Activated naive CD8-positive, alpha-beta T cell (primary cell): ENCODE results near the gene MMP24.
A peak's percentile ranks its signal among the peaks of the same experiment; 100 is the strongest.

ENCODE experiments used
- H3K27ac Mint-ChIP-seq: one replicate; pipeline ENCODE4 v1.8.0; 2021; ENCODE audit warnings: mixed read lengths
- H3K27me3 Mint-ChIP-seq: one replicate; pipeline ENCODE4 v1.8.0; 2021; ENCODE audit warnings: mixed read lengths
- H3K36me3 Mint-ChIP-seq: one replicate; pipeline ENCODE4 v1.8.0; 2021; ENCODE audit warnings: mixed read lengths
- H3K4me1 Mint-ChIP-seq: one replicate; pipeline ENCODE4 v1.8.0; 2021; ENCODE audit warnings: low read depth, mixed read lengths
- H3K4me3 Mint-ChIP-seq: one replicate; pipeline ENCODE4 v1.8.0; 2021; ENCODE audit warnings: mild to moderate bottlenecking, mixed read lengths
- H3K9me3 Mint-ChIP-seq: one replicate; pipeline ENCODE4 v1.8.0; 2021; ENCODE audit warnings: low read depth, mixed read lengths

MMP24 gene

DNA sequence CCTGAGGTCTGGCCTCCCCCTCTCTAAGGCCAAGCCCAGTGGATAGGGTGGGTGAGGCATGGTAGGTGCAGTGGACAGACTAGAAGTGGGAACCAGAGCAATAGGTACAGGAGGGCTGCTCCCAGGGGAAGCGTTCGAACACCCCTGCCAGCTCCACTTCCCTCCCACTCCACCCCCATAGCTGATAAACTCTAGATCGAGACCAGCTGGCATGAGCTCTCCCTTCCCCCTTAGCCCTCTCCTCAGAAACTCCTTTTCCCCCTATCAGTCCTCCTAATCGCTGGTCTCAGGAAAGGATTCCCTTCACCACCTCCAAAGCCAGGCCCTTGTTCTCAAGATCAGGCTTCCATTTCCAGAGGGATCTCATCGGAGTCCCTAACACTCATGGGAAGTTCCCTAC is 71.8 kb downstream of the MMP24 start:
- H3K27me3 Mint-ChIP-seq: no peaks in the 10 kb centered on the region
- no peak overlapping the region for H3K27ac Mint-ChIP-seq
- H3K9me3 Mint-ChIP-seq: no peaks in the 10 kb centered on the region
- no peak overlapping the region for H3K4me3 Mint-ChIP-seq
- H3K4me1 Mint-ChIP-seq: no peaks in the 10 kb centered on the region
- H3K36me3 Mint-ChIP-seq: no peaks in the 10 kb centered on the region

GRCh38 chr20:35299780-35300179 is 73.3 kb downstream of the MMP24 start:
- Mint-ChIP-seq H3K27me3 (no peaks in the 10 kb centered on the region), H3K4me3 (no peak overlapping the region), H3K36me3 (no peaks in the 10 kb centered on the region), H3K9me3 (no peaks in the 10 kb centered on the region), H3K27ac (peak overlapping the region; percentile 29), H3K4me1 (peaks cover 12% of the 10 kb centered on the region)

DNA sequence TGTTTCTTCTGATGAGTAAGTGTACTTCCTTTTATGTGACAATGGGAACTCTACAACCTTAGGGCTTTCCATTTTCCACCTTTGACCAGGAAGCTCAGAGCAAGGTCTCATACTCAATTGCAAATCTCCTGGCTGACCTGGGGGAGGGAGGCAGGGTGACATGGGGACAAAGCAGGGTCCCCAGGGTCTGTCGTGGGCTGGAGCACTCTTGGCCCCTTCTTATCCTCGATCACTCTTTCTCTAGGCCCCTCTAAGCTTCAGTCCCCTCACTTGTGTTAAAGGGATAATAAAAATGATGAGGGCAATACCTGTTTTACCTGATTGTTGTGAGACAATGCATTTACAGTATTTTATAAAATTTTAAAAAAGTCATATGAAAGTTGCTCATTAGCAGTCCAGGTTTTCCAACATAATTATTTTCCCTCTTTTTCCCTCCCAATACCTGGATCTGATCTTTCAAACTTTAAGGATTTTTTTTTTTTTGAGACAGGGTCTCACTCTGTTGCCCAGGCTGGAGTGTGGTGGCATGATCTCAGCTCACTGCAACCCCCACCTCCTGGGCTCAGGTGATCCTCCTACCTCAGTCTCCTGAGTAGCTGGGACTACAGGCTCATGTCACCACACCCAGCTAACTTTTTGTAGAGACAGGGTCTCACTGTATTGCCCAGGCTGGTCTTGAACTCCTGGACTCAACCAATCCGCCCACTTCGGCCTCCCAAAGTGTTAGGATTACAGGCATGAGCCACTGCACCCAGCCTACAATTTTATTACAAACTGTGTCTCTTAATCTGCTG is 74.2 kb downstream of the MMP24 start:
- Mint-ChIP-seq H3K9me3 (no peaks in the 10 kb centered on the region), H3K36me3 (no peaks in the 10 kb centered on the region), H3K4me1 (peaks cover 17% of the 10 kb centered on the region), H3K27me3 (no peaks in the 10 kb centered on the region), H3K27ac (no peak overlapping the region), H3K4me3 (no peak overlapping the region)

DNA sequence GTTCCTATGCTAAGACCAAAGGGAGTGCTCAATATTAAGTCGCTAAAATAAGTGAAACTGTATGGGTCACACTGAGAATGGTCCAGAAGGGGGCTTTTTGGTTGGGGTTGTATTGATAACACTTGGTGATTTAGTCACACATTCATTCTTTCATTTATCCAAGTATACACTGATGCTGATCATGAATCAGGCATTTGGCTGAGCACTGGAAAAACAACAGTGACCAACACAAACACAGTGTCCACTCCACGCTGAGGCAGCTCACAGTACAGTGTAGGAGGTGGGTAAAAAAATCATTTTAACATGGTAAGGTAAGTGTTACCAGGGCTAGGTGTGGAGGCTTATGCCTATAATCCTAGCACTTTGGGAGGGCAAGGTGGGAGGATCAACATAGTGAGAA is 74.9 kb downstream of the MMP24 start:
- H3K36me3 Mint-ChIP-seq: peaks cover 2% of the 10 kb centered on the region
- no peak overlapping the region for H3K4me3 Mint-ChIP-seq
- peaks cover 25% of the 10 kb centered on the region for H3K4me1 Mint-ChIP-seq
- H3K27me3 Mint-ChIP-seq: no peaks in the 10 kb centered on the region
- no peaks in the 10 kb centered on the region for H3K9me3 Mint-ChIP-seq
- H3K27ac Mint-ChIP-seq: peak overlapping the region; percentile 29

DNA sequence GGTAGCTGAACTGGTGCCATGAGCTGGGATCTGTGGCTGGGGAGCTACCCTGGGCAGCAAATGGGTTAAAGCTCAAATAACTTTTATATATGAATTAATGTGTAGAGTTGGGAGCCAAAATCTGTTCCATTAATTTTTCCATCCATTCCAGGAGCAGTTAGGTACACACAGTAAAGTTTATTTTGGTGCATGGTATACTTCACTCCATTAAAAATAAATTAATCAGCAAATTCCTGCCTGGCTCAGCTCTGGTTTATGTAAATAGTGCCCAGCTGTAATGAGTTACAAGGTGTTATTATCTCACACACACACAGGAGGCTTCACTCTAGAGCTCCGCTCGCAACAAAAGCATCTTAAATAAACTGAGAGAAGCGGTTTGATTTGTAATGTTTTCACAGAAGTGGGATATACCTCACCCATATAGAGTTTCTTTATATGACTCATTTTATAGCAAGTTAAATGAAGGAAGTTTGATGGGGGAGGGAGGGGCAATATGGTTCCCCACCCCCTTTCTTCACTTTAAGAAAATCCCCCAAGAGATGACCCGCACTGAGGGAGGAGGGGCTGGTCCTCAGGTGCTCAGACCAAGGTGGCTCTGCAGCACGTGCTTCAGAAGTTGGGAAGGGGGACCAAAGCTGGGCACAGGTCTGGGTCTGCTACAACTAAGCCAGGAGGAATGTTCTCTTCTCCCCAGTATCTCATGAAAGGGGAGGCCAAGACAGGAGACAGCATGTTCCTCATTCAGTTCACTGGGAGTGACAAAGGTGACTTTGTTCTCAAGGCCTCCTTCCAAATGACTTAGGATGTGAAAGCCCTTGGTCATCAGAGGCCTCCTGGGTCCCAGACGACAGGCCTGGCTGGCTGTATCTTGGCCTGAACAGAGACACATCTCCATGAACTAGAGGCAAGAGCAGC is 76.2 kb downstream of the MMP24 start:
- no peaks in the 10 kb centered on the region for H3K9me3 Mint-ChIP-seq
- H3K4me3 Mint-ChIP-seq: no peak overlapping the region
- no peaks in the 10 kb centered on the region for H3K27me3 Mint-ChIP-seq
- no peak overlapping the region for H3K27ac Mint-ChIP-seq
- H3K36me3 Mint-ChIP-seq: peaks cover 2% of the 10 kb centered on the region
- H3K4me1 Mint-ChIP-seq: peaks cover 31% of the 10 kb centered on the region

DNA sequence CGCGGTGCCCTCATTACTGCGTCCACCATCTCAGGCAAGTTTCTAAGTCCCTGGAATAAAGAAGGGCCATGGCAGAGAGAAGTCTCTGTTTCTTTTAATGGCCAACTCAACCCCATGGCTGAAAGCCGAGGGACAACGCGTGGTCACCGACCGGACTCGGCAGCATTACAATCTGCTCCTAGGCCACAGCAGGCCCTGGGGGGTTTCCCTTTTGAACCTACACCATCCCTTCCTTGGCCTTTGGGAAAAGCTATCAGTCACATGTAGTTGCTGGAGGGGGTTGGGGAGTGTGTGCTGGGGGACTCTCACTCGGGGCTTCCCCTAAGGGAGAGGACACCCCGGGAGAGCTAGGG is 76.9 kb downstream of the MMP24 start:
- Mint-ChIP-seq H3K27me3 (no peaks in the 10 kb centered on the region), H3K4me3 (no peak overlapping the region), H3K27ac (no peak overlapping the region), H3K9me3 (no peaks in the 10 kb centered on the region), H3K4me1 (peaks cover 31% of the 10 kb centered on the region), H3K36me3 (peaks cover 2% of the 10 kb centered on the region)

- H3K4me3 Mint-ChIP-seq: no peak overlapping the region
- no peaks in the 10 kb centered on the region for H3K9me3 Mint-ChIP-seq
- peaks cover 31% of the 10 kb centered on the region for H3K4me1 Mint-ChIP-seq
- no peaks in the 10 kb centered on the region for H3K27me3 Mint-ChIP-seq
- H3K36me3 Mint-ChIP-seq: peaks cover 2% of the 10 kb centered on the region
- H3K27ac Mint-ChIP-seq: peak overlapping the region; percentile 97
These were observed 77.4 kb downstream of the MMP24 start for GRCh38 chr20:35303735-35304491.

DNA sequence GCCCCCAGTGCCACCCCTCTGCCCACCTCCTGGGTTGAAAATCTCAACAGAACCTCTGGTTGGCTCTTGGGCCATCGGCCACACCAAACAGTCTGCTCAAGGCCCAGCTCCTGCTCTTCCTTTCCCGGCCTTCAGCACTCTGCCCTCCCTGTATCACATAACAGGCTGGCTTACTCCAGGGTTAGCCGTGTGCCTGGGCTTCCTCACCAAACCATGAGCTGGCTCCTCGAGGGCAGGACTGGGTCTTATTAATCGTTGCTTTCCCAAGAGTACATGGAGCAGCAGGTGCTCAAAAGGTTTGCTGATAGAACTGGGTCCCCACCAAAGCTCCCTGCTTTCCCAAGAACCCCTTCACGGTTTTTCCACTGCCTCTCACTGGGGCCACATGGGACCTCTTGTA is 78.5 kb downstream of the MMP24 start:
- no peaks in the 10 kb centered on the region for H3K27me3 Mint-ChIP-seq
- peaks cover 2% of the 10 kb centered on the region for H3K36me3 Mint-ChIP-seq
- no peaks in the 10 kb centered on the region for H3K9me3 Mint-ChIP-seq
- no peak overlapping the region for H3K4me3 Mint-ChIP-seq
- peaks cover 31% of the 10 kb centered on the region for H3K4me1 Mint-ChIP-seq
- peak overlapping the region; percentile 97 for H3K27ac Mint-ChIP-seq

DNA sequence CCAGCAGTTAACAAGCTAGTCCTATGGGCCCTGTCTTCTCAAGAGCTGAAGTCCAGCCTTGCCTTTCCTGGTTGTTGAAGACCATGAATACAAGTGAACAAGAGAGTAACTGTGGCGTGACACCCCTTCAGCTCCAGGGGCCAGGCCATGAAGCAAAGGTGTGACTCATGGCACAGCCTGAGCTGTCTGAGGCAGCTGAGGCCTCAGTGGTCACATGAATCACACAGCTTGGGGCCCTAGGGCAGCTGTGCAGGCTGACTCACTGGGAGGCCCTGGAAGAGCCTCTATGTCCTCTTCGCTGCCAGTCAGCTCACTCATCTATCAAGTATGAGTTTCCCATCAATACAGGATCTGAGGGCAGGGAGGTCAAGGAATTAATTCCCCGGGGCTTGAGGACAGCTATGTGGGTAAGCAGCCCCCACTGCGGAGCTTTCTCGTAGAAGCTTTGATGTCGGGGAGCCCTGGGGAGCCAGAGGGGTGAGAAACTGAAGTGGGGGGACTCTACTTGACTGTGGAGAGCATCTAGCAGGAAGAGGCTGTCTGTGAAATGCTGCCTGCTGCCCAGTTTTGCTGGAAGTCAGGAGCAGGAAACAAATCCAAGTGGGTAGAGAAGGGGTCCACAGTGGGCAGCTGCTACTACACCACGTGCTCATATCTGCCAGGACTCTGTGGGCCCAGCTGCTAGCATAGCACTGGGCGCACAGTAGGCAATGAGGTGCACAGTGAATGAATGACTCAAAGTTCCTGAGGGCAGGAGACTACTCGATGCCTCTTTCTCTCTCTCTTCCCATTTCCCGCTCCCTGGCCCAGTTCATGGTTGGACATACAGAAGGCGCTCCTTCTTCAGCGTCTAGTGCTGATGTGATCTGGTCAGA is 79.4 kb downstream of the MMP24 start:
- Mint-ChIP-seq H3K4me3 (peak overlapping the region; percentile 74), H3K4me1 (peaks cover 31% of the 10 kb centered on the region), H3K27me3 (no peaks in the 10 kb centered on the region), H3K36me3 (peaks cover 2% of the 10 kb centered on the region), H3K9me3 (no peaks in the 10 kb centered on the region), H3K27ac (peak overlapping the region; percentile 97)

DNA sequence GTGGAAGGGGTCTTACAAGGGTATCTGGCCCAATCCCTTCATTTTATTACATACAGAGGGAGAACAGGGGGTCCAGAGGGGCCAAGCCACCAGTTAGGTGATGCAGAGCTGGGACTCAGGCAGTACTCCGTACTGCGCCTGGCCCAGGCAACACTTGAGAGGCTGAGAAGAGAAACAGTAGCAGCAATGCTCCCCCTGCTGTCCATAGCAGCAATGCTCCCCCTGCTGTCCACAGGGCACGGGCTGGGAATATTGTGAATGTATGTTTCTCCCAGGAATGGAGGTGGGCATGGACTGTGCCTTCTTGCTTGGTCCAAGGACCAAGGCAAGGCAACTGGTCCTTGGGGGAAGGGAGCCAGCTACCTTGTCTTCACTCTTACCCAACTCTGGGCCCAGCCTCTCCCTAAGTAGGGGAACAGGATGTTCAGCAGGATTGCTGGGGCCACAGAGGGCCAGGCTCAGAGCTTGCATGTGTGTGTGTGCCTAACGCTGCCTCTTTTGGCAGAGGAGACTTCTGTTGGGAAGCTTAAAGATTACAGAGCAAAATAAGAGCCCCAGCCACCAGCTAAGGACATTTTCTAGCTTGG is 80.5 kb downstream of the MMP24 start:
- Mint-ChIP-seq H3K27ac (peak overlapping the region; percentile 97), H3K9me3 (no peaks in the 10 kb centered on the region)

DNA sequence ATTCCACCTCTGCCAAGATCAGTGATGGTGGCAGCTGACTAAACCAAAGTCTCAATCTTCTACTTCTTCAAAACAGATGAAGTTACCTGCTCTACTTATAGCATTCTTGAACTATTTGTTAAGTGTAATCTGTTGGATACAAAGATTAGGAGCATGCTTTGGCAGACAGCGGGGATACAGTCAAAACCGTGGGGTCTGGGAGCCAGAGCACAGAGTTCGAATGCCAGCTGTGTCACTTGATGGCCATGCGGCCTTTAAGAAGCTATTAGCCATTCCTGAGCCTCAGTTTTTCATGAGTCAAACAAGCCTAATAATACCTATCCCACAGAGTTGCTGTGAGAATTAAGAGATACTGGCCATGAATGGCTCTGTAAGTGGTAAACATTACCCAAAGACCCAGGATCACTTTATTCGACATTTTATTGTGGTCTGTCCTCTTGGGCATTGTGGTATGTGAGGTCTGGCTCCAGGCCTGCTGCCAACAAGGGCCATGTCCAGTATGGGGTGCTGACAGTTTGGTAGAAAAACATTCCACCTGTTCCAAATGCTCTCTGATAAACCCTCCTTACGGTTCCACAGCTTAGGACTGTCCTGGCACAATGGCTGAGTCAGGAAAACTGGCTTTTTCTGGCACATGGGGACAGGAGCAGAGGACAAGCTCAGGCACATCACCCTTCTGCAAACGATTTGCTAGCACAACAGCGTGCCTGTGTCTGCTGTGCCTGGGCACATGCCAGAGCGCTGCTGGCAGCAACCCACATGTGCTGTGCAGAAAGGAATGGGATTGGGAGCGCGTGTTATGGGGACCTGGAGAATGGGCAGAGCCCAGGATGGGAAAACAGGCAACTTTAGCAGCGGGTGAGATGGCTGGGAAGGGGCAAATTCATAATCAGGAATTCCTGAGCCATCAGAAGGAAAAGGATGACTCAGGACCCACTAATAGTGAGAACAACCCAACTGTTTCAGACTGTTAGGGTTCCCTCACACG is 81.5 kb downstream of the MMP24 start:
- Mint-ChIP-seq H3K27me3 (no peaks in the 10 kb centered on the region), H3K9me3 (no peaks in the 10 kb centered on the region), H3K4me1 (peaks cover 45% of the 10 kb centered on the region), H3K4me3 (no peak overlapping the region), H3K36me3 (peaks cover 2% of the 10 kb centered on the region), H3K27ac (peak overlapping the region; percentile 97)

More for the DNA sequence above, 80.5 kb downstream of the MMP24 start:
- H3K4me1 Mint-ChIP-seq: peaks cover 37% of the 10 kb centered on the region
- no peaks in the 10 kb centered on the region for H3K27me3 Mint-ChIP-seq
- peaks cover 2% of the 10 kb centered on the region for H3K36me3 Mint-ChIP-seq
- H3K4me3 Mint-ChIP-seq: no peak overlapping the region

DNA sequence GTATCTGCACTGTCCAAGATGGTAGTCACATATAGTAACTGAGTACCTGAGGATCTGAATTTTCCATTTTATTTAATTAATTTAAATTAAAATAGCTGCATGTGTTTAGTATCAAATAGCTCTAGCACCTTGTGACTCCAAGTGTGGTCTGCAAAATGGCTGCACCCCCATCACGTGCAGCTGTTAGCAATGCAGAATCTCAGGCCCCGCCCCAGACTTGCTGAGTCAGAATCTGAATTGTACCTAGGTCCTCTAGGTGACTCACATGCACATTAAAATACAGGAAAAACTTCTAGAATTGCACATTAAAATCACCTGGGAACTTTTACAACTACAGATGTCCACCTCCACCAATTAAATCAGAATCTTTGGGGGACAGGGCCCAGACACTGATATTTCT is 84.9 kb downstream of the MMP24 start:
- H3K9me3 Mint-ChIP-seq: no peaks in the 10 kb centered on the region
- H3K36me3 Mint-ChIP-seq: no peaks in the 10 kb centered on the region
- H3K27ac Mint-ChIP-seq: no peak overlapping the region
- peaks cover 33% of the 10 kb centered on the region for H3K4me1 Mint-ChIP-seq
- no peaks in the 10 kb centered on the region for H3K27me3 Mint-ChIP-seq
- H3K4me3 Mint-ChIP-seq: no peak overlapping the region

DNA sequence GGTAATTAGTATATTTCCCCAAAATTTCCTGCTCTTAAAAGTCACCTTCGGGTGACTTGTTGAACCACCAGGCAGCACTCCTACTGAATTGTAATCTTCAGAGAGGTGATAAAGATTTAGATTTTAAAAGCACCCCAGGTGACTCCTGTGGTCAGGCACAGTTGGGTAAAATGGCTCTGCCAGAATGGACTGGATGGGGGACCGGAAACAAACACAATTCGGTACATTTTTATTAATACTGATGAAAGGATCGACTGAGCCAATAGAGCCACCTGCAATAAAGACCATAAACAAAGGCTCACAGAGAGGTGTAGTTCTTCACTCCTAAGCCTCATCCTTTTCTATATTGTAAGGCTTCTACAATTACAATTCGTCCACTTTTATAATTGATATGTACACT is 85.3 kb downstream of the MMP24 start:
- no peaks in the 10 kb centered on the region for H3K9me3 Mint-ChIP-seq
- no peak overlapping the region for H3K4me3 Mint-ChIP-seq
- no peaks in the 10 kb centered on the region for H3K27me3 Mint-ChIP-seq
- no peaks in the 10 kb centered on the region for H3K36me3 Mint-ChIP-seq
- H3K4me1 Mint-ChIP-seq: peaks cover 28% of the 10 kb centered on the region
- peak overlapping the region; percentile 0 for H3K27ac Mint-ChIP-seq
